Medulla oblongata (tissue), 1 donor: ENCODE measurements around the gene ZWILCH.
"Not testable (repeated sequence)": the region's sequence is repeated elsewhere in the genome, so short reads cannot be mapped to it uniquely, and the experiment has no call there.

Source experiments
- DNase-seq: peaks from one replicate; pipeline ENCODE4 v3.0.0-alpha.2; 2015; ENCODE audit errors: extremely low spot score

Gene ZWILCH

DNA sequence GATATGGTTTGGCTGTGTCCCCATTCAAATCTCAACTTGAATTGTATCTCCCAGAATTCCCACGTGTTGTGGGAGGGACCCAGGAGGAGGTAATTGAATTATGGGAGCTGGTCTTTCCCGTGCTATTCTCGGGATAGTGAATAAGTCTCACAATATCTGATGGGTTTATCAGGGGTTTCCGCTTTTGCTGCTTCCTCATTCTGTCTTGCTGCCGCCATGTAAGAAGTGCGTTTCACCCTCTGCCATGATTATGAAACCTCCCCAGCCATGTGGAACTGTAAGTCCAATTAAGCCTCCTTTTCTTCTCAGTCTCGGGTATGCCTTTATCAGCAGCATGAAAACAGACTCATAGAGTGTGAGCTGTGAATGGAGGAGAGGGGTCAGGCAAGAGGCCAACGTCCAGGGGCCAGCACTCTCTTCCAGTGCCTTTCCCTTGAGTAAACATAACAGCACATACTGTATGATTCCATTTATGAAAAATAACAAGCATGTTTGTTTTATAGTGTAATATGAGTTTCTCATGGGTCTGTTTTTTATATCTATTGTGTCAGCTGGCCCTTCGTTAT lies 76.9 kb downstream of the ZWILCH start:
- DNase-seq: no peak

DNA sequence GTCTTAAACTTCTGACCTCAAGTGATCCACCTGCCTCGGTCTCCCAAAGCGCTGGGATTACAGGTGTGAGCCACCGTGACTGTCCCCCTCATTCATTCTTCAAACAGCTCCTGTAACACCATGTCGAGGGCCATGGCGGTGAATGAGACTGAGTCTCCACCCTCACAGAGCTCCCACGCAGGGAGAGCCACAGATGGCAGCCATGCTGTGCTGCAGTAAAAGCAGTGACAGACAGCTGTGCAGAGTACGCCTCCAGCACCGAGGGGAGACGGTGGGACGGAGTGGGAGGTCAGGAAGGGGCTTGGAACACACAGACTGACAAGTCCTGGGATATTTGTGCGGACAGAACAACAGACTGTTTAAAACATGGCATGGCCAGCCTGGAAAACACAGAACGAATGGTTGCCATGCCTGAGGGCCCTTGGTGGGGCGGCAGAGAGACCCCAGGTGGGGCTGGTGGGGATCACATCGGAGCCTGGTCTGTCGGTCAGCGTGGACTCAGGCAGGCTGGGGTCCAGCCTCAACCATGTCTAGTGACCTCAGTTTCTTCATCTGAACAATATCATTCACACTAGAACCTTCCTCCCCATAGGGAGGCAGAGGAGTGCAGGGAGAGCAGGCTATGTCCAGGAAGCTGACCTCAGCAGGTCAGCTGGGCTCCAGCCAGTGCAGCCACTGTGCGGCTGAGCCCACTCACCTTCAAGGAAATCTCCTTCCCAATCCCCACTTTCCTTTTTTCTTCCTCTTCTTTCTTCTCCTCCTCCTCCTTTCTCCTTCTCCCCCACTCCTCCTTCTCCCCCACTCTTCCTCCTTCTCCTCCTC lies 81.2 kb downstream of the ZWILCH start:
- DNase-seq: no peak

DNA sequence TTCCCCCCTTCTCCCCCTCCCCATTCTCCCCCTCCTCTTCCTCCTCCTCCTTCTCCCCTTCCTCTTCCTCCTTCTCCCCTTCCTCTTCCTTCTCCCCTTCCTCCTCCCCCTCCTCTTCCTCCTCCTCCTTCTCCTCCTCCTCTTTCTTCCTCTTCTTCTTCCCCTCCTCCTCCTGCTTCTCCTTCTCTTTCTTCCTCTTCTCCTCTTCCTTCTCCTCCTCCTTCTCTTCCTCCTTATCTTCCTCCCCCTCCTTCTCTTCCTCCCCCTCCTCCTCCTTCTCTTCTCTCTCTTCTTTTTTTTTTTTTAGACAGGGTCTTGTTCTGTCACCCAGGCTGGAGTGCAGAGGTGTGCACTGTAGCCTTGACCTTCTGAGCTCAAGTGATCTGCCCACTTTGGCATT lies 81.9 kb downstream of the ZWILCH start:
- no peak for DNase-seq

DNA sequence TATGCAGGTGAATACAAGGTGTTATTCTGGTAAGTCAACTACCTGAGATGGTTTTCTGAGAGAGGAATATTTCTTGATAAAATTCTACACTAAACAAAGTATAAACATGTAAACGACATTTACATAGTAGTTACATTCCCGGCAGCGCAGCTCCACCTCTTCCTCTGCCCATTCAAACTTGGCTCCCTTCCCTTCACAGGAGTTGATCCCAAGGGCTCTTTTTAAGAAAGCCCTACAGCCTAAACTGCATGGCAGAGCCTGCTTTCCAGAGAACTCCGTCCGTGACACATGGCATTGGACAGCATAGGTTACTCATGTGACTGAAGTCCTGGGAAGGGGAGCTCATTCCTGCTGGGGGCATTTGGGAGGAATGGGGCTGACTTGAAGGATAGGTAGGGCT lies 82.6 kb downstream of the ZWILCH start:
- DNase-seq: no peak

DNA sequence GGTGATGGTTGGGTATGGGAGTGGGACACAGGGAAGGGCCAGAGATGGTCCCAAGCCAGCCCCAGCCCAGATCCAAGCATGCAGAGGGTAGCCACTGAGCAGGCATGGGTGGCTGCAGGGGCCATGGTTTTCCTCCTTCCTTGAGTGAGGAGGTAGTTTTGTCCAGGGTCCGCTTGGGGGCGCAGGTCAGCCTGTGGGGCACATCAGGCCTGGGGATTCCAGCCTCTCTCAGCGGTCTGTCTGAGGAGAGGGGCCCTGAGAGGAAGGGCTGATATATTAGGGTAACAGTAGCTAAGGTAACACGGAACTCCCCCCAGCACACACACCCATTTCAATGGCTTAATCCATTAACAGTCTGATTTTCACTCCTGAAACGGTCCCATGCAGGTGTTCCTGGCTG lies 83.4 kb downstream of the ZWILCH start:
- DNase-seq: no peak

DNA sequence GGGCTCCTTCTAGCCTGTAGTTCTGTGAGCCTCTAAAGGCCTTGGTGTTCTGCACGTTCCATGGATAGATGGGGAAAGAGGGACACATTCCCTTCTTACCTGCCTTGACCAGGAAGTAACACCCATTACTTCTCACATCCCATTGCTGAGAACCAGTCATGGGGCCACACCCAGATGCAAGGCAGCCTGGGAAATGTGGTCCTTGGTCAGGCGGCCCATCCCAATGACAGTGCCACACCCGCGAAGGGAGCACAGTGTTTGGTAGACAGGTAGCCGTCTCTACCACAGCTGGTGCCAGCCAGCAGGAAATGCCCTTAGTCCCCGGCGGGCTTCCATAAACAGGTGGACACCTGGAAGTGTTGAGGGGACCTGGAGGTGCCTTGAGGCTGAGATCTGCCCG lies 83.8 kb downstream of the ZWILCH start:
- no peak for DNase-seq

DNA sequence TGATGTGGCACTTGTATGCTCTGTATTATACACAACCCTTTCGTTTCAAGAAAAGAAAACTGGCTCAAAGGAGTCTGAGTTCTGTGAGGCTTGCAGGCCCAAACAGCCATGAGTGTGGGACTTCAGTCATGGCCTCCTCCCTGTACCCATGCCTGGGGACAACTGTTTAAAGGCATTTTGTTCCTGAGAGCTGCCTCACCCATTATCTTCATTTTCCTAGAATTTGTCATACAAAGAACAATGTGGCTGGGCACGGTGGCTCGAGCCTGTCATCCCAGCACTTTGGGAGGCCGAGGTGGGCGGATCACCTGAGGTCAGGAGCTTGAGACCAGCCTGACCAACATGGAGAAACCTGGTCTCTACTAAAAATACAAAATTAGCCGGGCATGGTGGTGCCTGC lies 84.3 kb downstream of the ZWILCH start:
- DNase-seq: not testable (repeated sequence)

DNA sequence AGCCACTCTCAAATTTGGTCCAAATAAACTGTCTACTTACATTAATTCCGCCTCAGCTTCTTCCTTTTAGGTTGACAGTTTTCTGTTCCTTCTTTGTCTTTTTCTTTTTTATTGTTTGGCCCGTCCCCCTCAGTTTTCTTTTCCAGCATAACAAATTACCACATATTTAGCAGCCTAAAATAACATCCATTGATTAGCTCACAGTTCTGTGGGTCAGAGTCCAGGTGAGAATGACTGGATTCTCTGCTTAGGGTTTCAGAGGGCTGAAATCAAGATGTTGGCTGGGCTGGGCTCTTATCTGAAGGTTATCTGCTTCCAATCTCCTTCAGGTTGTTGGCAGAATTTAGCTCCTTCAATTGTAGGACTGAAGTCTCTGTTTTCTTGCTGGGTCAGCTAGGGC lies 85.3 kb downstream of the ZWILCH start:
- DNase-seq: no peak

DNA sequence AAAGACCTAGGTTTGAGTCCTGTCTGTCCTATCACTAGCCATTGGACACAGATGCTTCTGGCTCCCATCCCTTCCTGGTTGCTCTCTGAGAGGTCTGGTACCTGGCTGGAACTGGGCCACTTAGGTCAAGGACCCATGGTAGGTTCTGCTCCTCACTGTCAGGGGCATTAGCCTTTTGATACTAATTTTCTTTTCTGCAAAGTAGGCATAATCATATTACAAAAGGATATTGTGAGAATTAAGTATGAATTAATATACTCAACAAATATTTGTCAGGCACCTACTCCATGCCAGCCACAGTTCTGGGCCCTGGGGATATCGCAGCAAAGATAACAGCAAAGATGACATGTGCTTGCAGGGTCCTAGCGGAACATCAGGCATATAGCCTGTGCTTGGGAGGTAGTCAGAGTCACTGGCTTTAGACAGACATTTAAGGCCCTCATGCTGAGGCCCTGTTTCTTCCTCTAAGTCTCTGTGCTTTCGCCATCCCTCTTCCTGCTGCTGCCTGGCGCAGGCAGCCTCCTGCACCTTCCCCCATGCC lies 86.3 kb downstream of the ZWILCH start:
- no peak for DNase-seq

DNA sequence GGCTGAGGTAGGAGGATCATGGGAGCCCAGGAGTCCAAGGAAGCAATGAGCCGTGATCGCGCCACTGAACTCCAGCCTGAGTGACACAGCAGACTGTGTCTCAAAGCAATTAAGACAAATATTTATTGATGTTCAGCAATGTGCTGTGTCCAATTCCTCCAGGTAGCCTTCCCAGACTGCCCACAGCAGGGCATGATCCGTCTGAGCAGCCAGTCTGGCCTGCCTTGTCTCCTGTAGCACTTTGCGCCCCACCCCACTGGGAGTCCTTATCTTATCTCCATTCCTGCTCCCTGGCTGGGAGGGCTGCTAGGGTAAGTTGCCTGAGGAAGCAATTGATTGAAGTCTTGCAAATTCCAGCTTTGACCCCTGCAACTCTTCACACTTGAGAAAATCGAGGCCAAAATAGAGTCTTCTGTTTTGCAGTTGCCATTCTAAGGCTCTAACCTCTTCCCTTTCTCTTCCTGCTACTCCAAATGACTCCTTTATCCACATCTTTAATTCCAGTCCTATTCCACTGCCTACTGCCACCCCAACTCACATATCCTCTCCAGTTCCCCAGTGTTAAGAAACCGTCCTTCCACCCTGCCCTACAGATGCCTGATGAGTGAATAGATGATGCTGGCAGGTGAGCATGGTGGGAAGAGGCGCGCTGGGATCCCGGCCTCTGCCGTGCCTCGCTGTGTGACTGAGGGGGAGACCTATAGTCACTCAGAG lies 87.5 kb downstream of the ZWILCH start:
- DNase-seq: no peak

DNA sequence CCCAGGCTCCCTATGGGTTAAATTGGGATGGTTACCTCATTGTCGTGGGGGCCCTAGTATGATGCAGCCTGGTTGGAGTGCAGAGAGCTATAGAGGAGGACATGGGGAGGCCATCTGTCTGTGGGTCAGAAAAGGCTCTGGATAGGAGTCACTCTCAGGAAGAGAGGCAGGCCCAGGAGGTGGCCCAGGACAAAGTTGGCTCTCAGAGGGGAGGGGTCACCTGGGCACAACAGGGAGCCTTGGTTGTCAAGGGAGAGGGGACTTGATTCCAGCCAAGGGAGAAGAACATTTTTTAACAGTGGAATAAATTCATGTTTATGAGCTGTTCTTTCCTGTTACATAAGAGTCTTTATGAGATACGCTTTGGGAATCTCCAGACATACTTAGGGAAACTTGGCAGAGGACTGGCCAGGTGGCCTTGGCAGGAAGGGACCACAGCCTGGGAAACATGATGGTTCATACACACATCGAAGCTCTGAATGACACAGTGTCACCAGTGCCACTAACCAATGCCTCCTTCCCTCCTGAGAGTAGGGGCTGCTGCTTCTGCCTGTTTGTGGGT lies 88.2 kb downstream of the ZWILCH start:
- DNase-seq: no peak

DNA sequence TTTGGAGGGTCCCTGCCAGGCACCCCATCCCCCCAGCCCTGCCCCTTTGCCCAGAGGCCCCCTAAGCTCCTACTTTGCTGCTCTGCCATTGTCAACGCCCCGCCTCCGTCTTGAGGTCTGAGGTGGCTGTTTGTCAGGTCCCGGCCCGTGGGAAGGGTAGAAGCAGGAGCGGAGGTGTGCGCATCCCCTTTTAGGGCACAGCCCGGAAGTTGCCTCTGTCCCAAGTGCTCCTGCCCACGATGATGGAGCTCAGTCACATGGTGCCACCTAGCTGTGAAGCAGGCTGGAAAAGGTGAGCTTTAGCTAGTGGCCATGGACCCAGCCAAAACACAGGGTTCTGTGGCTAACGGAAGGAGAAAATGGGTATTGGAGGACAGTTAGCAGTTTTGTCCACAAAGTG lies 89.2 kb downstream of the ZWILCH start:
- DNase-seq: no peak

DNA sequence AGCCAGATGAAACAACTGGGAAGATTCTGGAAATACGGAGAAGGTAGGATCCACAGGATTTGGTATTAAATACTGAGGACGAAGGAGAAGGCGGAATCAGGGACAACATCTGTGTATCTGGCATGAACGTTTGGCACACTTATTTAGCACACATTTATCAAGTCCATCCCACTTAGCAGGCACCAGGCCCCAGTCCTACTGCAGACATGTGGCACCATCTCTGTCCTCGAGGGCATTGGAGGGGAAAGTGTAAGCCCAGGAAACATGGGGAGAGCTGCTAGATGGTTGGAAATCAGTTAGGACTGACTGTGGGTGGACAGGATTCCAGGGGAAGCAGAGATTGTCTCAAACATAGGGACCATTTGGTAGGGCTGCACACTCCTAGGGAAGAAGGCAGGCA lies 89.7 kb downstream of the ZWILCH start:
- no peak for DNase-seq

DNA sequence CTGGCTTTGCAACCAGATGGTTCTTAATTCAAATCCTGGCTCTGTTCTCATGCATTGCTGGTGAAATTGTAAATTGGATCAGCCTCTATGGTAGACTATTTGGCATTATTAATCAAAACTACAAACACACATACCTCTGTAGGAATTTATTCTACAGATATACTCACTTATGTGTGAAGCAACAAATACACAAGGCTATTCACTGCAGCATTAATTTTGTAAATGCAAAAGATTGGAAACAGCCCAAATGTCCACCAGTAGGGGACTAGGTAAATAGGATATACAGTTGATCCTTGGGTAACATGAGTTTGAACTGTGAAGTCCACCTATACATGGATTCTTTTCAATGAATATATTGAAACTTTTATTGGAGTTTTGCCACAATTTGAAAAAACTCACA lies 90.2 kb downstream of the ZWILCH start:
- DNase-seq: no peak

DNA sequence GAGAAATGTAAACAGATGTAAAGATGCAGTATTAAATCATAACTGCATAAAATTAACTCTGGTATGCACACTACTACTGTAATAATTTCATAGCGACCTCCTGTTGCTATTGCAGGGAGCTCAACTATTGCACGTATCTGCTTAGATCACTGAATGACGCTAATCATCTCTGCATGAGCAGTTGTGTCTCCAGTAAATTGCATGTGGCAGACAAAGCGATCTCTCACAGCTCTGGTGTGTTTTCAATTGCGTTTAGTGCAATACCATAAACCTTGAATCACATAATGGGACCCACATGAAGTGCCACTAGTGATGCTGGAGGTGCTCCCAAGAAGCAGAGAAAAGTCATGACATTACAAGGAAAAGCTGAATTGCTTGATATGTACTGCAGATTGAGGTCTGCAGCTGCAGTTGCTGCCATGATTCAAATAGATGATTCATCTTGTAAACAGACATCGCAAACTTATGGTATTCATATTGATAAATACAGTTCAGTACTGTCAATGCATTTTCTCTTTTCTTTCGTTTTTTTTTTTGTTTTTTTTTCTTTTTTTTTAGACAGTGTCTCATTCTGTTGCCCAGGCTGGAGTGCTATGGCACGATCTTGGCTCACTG lies 90.9 kb downstream of the ZWILCH start:
- no peak for DNase-seq

DNA sequence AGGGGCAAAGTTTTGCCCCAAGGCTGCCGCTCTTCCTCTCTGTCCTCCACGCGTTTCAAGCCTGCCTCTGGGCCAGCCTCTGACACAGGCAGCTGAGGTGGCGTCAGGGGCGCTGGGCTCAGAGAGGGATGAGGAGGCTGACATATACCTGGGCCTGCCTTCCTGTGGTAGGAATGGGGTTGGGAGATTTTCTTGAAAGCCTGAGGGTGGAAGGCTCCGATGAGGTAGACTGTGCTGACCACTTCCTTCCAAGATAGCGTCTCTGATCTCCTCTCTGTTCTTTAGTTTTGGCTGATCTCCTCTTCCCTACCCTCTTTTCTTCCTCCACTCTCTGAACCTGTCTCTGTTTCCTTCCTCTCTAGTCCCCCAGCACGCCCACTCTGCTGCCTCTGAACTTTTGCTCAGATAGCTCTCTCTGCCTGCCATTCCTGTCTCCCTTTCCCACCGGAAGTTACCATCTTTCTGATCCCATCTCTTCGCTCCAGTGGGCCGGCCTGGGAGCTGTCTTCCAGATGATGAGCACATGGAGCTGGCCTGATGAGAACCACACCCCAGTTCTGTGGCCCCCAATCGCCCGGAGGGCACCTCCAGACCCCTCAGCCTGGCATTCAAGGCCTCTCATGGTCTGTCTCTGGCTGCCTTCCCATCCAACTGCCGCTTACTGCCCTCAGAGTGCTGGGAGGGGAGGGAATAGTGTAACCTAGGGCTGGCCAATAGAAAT lies 93.1 kb downstream of the ZWILCH start:
- no peak for DNase-seq
